Nephron (organoid): ENCODE measurements around the gene BRICD5.
A peak's percentile ranks its signal among the peaks of the same experiment; 100 is the strongest.

Source experiments
- H3K27ac Mint-ChIP-seq, 3 experiments: 2 replicates each; pipeline ENCODE4 v1.8.0; 2020; ENCODE audit warnings: mixed read lengths in 3 of 3, mild to moderate bottlenecking in 2 of 3, moderate library complexity in 1 of 3
- H3K27me3 Mint-ChIP-seq: 2 replicates; pipeline ENCODE4 v1.8.0; 2021; ENCODE audit warnings: low read depth, mild to moderate bottlenecking, moderate library complexity, mixed read lengths
- H3K36me3 Mint-ChIP-seq: 2 replicates; pipeline ENCODE4 v1.8.0; 2020; ENCODE audit warnings: low read depth, mixed read lengths
- H3K4me1 Mint-ChIP-seq: 2 replicates; pipeline ENCODE4 v1.8.0; 2020; ENCODE audit warnings: mixed read lengths
- H3K4me3 Mint-ChIP-seq, 3 experiments: 2 replicates each; pipeline ENCODE4 v1.8.0; 2020; ENCODE audit warnings: mild to moderate bottlenecking in 3 of 3, mixed read lengths in 3 of 3, moderate library complexity in 2 of 3
- H3K9me3 Mint-ChIP-seq: 2 replicates; pipeline ENCODE4 v1.8.0; 2020; ENCODE audit warnings: mixed read lengths
- TF ChIP-seq, protein P1 (sequence below), 3 experiments: fragments of 200-600 bp; sonication (generic); IDR thresholded peaks; one replicate each; pipeline ENCODE4 v1.5.0; 2021; ENCODE audit warnings: antibody characterized with exemption in 3 of 3; ENCODE audit not compliant: unreplicated experiment in 3 of 3

Gene BRICD5

GRCh38 chr16:2209258-2210008 is 1.2 kb downstream of the BRICD5 start:
- Mint-ChIP-seq H3K4me1 (peaks cover 36% of the 10 kb centered on the region), H3K27ac (no peak overlapping the region), H3K36me3 (peaks cover 10% of the 10 kb centered on the region), H3K27me3 (no peaks in the 10 kb centered on the region), H3K4me3 (no peak overlapping the region), H3K9me3 (no peaks in the 10 kb centered on the region)
- TF ChIP-seq, protein P1, sequence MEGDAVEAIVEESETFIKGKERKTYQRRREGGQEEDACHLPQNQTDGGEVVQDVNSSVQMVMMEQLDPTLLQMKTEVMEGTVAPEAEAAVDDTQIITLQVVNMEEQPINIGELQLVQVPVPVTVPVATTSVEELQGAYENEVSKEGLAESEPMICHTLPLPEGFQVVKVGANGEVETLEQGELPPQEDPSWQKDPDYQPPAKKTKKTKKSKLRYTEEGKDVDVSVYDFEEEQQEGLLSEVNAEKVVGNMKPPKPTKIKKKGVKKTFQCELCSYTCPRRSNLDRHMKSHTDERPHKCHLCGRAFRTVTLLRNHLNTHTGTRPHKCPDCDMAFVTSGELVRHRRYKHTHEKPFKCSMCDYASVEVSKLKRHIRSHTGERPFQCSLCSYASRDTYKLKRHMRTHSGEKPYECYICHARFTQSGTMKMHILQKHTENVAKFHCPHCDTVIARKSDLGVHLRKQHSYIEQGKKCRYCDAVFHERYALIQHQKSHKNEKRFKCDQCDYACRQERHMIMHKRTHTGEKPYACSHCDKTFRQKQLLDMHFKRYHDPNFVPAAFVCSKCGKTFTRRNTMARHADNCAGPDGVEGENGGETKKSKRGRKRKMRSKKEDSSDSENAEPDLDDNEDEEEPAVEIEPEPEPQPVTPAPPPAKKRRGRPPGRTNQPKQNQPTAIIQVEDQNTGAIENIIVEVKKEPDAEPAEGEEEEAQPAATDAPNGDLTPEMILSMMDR (IDR thresholded peaks at IDR 0.05; ENCODE audit: unreplicated experiment in 3 of 3) = no peak

- H3K36me3 Mint-ChIP-seq = peaks cover 10% of the 10 kb centered on the region
- H3K27ac Mint-ChIP-seq = no peak overlapping the region
- H3K27me3 Mint-ChIP-seq = no peaks in the 10 kb centered on the region
- peaks cover 38% of the 10 kb centered on the region for H3K4me1 Mint-ChIP-seq
- no peaks in the 10 kb centered on the region for H3K9me3 Mint-ChIP-seq
- no peak overlapping the region for H3K4me3 Mint-ChIP-seq
- TF ChIP-seq, protein P1 (IDR thresholded peaks at IDR 0.05; ENCODE audit: unreplicated experiment in 3 of 3) = no peak
Observed at GRCh38 chr16:2208772-2209171, 1.9 kb downstream of the BRICD5 start.

GRCh38 chr16:2208308-2208707 is 2.4 kb downstream of the BRICD5 start:
- Mint-ChIP-seq H3K27ac (no peak overlapping the region), H3K9me3 (no peaks in the 10 kb centered on the region), H3K4me3 (no peak overlapping the region), H3K36me3 (peaks cover 10% of the 10 kb centered on the region), H3K4me1 (peaks cover 34% of the 10 kb centered on the region), H3K27me3 (peaks cover 3% of the 10 kb centered on the region)
- TF ChIP-seq, protein P1 (IDR thresholded peaks at IDR 0.05; ENCODE audit: unreplicated experiment in 3 of 3) = no peak

DNA sequence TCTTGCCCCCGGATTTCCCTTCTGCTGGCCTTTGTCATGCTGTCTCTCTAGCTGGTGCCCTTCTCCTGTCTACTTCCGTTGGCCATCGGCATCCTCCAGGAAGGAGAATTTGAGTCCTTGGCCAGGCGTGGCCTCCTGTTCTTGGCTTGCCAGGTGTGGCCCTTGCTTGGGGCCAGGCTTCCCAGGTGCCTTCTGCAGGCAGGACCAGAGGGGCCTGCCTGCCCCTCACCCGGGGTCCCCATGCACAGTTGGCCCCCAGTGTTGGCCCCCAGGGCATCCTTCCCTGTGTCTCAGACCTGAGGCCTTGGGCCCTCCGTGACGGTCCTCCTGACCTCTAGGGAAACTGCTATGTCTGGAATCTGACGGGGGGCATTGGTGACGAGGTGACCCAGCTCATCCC is 2.8 kb downstream of the BRICD5 start:
- TF ChIP-seq, protein P1 (IDR thresholded peaks at IDR 0.05; ENCODE audit: unreplicated experiment in 3 of 3) = no peak
- H3K4me3 Mint-ChIP-seq = peak overlapping the region; percentile 70 to 81 (median 78)

DNA sequence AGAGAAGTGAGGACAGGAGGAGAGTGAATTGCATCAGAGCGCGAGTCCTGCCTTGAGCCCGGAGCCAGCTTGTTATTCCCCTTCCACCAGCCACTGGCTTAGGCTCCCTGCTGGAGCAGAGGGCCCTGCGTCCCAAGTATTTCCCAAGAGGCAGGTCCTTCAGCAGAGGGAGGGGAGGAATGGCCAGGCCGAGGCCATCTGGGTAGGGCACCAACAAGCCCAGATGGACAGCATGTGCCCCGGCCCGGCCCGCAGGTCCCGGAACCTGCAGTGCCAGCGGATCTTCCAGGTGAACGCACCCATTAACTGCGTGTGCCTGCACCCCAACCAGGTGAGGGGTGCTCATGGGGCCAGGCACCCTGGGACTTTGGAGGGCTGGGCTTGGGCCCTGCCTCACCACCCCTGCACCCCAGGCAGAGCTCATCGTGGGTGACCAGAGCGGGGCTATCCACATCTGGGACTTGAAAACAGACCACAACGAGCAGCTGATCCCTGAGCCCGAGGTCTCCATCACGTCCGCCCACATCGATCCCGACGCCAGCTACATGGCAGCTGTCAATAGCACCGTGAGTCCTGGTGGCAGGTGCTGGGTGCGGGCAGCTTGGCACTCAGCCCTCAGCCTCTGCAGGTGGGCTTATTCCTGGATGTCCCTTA is 3.8 kb downstream of the BRICD5 start:
- Mint-ChIP-seq H3K36me3 (peaks cover 10% of the 10 kb centered on the region), H3K27me3 (peaks cover 4% of the 10 kb centered on the region), H3K4me3 (peak overlapping the region; percentile 82 to 88 (median 84)), H3K27ac (peak overlapping the region in 2 of 3 experiments; percentile 39 to 68), H3K9me3 (no peaks in the 10 kb centered on the region), H3K4me1 (peaks cover 23% of the 10 kb centered on the region)
- TF ChIP-seq, protein P1 (IDR thresholded peaks at IDR 0.05; ENCODE audit: unreplicated experiment in 3 of 3) = no peak

More for the DNA sequence above, 2.8 kb downstream of the BRICD5 start:
- Mint-ChIP-seq H3K36me3 (peaks cover 10% of the 10 kb centered on the region), H3K27ac (peak overlapping the region; percentile 4 to 68 (median 30)), H3K9me3 (no peaks in the 10 kb centered on the region), H3K4me1 (peaks cover 30% of the 10 kb centered on the region), H3K27me3 (peaks cover 4% of the 10 kb centered on the region)
